ENCODE results near the gene FOXJ3. TPM values are rescaled to one million over a fixed set of nuclear protein-coding genes. Genes with fewer than 3 reads are reported as not detected.
A peak's percentile ranks its signal among the peaks of the same experiment; 100 is the strongest.

Gene FOXJ3
- total RNA-seq, 1 donor = 37.3 TPM

DNA sequence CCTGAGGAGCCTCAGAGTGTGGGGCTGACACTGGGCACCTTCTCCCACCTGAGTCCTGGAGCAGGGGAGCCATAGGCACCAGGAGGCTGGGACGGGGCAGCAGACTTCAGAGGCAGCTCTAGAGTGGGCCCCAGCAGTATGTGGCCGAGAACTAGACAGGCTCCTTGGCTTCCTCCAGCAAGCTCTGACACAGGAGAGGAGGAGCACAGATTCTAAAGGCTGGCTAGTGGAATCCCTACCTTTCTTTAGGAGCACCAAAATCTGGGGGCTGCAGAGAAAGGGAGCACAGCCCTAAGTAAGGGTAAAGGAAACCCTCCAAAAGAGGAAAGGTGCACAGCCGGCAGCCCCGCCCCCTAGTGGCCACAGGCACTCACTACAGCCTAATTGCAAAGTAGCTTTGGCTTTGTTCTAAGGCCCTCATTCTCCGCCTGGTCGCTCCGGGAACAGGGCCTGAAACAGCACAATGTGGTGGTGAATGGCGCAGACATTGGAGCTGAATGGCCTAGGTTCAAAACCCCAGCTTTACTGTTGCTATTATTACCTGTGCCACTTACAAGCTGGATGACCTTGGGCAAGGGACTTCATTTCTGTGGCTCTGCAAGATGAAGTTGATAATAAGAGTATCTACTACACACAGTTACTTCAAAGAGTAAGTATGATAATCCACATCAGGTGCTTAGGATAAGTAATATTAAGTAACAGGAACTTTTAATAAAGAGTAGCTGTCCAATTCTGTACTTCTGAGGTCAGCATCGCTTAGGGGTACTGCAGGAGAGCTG is 161.7 kb downstream of the FOXJ3 start:
- Histone ChIP-seq H3K27me3 (ENCODE audit: insufficient read depth, low read length) (no peaks in the 10 kb centered on the region), H3K4me1 (ENCODE audit: insufficient read depth, low read length) (peaks cover 22% of the 10 kb centered on the region), H3K27ac (ENCODE audit: low read depth, low read length) (no peak overlapping the region), H3K36me3 (ENCODE audit: insufficient read depth, low read length) (no peaks in the 10 kb centered on the region), H4K20me1 (ENCODE audit: insufficient read depth, low read length) (peaks cover 22% of the 10 kb centered on the region), H3K79me2 (ENCODE audit: insufficient read depth, low read length) (no peaks in the 10 kb centered on the region), H2AFZ (ENCODE audit: low read length) (no peak overlapping the region), H3K4me2 (ENCODE audit: insufficient read depth, low read length) (no peak overlapping the region), H3K9me3 (ENCODE audit: low read depth, low read length) (no peaks in the 10 kb centered on the region), H3K4me3 (ENCODE audit: insufficient read depth, low read length) (no peak overlapping the region)
- TF ChIP-seq CTCF (IDR thresholded peaks at IDR 0.05; ENCODE audit: extremely low read depth, low read depth, low read length) = peak; percentile 97
- peak; percentile 87 for DNase-seq (ENCODE audit: insufficient read length, low spot score, missing footprints)

DNA sequence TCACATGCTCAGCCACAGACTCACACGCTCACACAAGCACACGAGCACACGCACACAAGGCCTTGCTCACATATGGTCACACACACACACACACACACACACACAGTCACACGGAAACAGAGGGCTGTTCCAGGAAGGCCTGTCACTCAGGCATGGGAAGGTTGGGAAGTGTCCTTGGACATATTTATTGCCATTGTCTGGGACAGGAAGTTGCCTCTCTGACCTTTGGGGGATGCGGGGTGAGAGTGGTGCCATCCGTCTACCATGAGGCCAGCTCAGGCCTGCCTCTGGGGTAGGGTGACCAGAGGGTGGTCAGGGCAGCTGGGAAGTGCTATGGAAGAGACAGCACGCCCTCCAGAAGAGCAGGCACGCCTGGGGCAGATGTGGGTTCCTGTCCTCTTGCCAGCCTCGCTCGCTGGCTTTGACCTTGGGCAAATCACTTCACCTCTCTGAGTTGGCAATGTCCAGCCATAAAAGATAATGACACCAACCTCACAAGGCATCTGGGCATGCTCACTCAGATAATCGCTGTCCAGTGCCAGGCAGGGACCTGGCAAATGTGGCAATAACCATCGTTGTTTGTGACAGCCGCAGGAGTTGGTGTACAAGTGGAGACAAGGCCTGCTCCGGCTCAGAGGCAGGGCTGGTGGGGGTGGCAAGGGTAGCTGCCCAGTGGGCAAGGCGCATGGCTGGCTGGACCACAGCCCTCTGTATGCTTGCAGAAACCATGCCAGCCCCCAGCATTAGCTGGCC is 162.5 kb downstream of the FOXJ3 start:
- no peaks in the 10 kb centered on the region for H3K9me3 ChIP-seq (ENCODE audit: low read depth, low read length)
- DNase-seq (ENCODE audit: insufficient read length, low spot score, missing footprints) = peak; percentile 25
- no peak overlapping the region for H3K27ac ChIP-seq (ENCODE audit: low read depth, low read length)
- H3K79me2 ChIP-seq (ENCODE audit: insufficient read depth, low read length) = no peaks in the 10 kb centered on the region
- H3K36me3 ChIP-seq (ENCODE audit: insufficient read depth, low read length) = no peaks in the 10 kb centered on the region
- no peak for TF ChIP-seq CTCF (IDR thresholded peaks at IDR 0.05; ENCODE audit: extremely low read depth, low read depth, low read length)
- H3K4me1 ChIP-seq (ENCODE audit: insufficient read depth, low read length) = peaks cover 16% of the 10 kb centered on the region
- H3K4me2 ChIP-seq (ENCODE audit: insufficient read depth, low read length) = no peak overlapping the region
- no peaks in the 10 kb centered on the region for H3K27me3 ChIP-seq (ENCODE audit: insufficient read depth, low read length)
- H2AFZ ChIP-seq (ENCODE audit: low read length) = no peak overlapping the region
- no peak overlapping the region for H3K4me3 ChIP-seq (ENCODE audit: insufficient read depth, low read length)
- peaks cover 21% of the 10 kb centered on the region for H4K20me1 ChIP-seq (ENCODE audit: insufficient read depth, low read length)

GRCh38 chr1:42171679-42172266 is 163.3 kb downstream of the FOXJ3 start:
- H2AFZ ChIP-seq (ENCODE audit: low read length) = no peak overlapping the region
- no peak overlapping the region for H3K4me3 ChIP-seq (ENCODE audit: insufficient read depth, low read length)
- no peaks in the 10 kb centered on the region for H3K36me3 ChIP-seq (ENCODE audit: insufficient read depth, low read length)
- TF ChIP-seq CTCF (IDR thresholded peaks at IDR 0.05; ENCODE audit: extremely low read depth, low read depth, low read length) = no peak
- H3K4me2 ChIP-seq (ENCODE audit: insufficient read depth, low read length) = no peak overlapping the region
- H3K4me1 ChIP-seq (ENCODE audit: insufficient read depth, low read length) = peaks cover 9% of the 10 kb centered on the region
- H3K27ac ChIP-seq (ENCODE audit: low read depth, low read length) = no peak overlapping the region
- no peaks in the 10 kb centered on the region for H3K27me3 ChIP-seq (ENCODE audit: insufficient read depth, low read length)
- peak; percentile 42 for DNase-seq (ENCODE audit: insufficient read length, low spot score, missing footprints)
- no peaks in the 10 kb centered on the region for H3K79me2 ChIP-seq (ENCODE audit: insufficient read depth, low read length)
- no peaks in the 10 kb centered on the region for H3K9me3 ChIP-seq (ENCODE audit: low read depth, low read length)
- peaks cover 13% of the 10 kb centered on the region for H4K20me1 ChIP-seq (ENCODE audit: insufficient read depth, low read length)

Measured in osteoblast (primary cell).